AG04449 (cell line): ENCODE measurements around the gene MMP27.
"Not testable (repeated sequence)": the region's sequence is repeated elsewhere in the genome, so short reads cannot be mapped to it uniquely, and the experiment has no call there.

Source experiments
- CTCF ChIA-PET: fragments of 350-600 bp; formaldehyde crosslinking; extraction: SDS; loops from one replicate; lab custom pipeline; 2021; ENCODE audit warnings: antibody characterized with exemption; lab: Yijun Ruan, JAX
- POLR2A ChIA-PET: fragments of 400-600, 350-600 bp; formaldehyde crosslinking; extraction: SDS; loops from one replicate; lab custom pipeline; 2020; ENCODE audit warnings: antibody characterized with exemption, inconsistent platforms; lab: Yijun Ruan, JAX
- DNase-seq: peaks from one replicate; pipeline ENCODE4 v3.0.0-alpha.2; 2010; ENCODE audit warnings: low read depth, low spot score
- H3K4me3 ChIP-seq: 2 replicates; pipeline ENCODE4 v1.5.1; 2011; ENCODE audit warnings: low read depth, mild to moderate bottlenecking, control low read depth, low read length
- CTCF ChIP-seq: IDR thresholded peaks from one replicate; pipeline ENCODE4 v1.5.1; 2011; ENCODE audit warnings: mild to moderate bottlenecking, moderate library complexity, low read length, control low read depth, inconsistent platforms; ENCODE audit not compliant: insufficient read depth; ENCODE audit errors: missing control alignments

The MMP27 gene

GRCh38 chr11:102733232-102733875 is 27.8 kb upstream of the MMP27 start:
- no peak for DNase-seq
- TF ChIP-seq CTCF: peak; percentile 74
- ChIA-PET CTCF (interaction anchor here (0.7 to 5.9 kb wide), 37 partner anchors 15 to 343 kb away, joined by 3 to 74 read pairs (median 5); partner anchors contain the start of genes MMP1 and MMP10), POLR2A (no interaction called here)
- no peak overlapping the region for H3K4me3 ChIP-seq

GRCh38 chr11:102730944-102731343 is 25.4 kb upstream of the MMP27 start:
- CTCF ChIA-PET: interaction anchor here (5.9 kb wide), 1 partner anchor 211 kb away, joined by 74 read pairs; no protein-coding TSS in a partner anchor
- POLR2A ChIA-PET, H3K4me3 ChIP-seq, DNase-seq: not testable (repeated sequence)

GRCh38 chr11:102729849-102730815 is 24.6 kb upstream of the MMP27 start:
- H3K4me3 ChIP-seq: no peak overlapping the region
- ChIA-PET POLR2A (no interaction called here), CTCF (interaction anchor here (1.7 kb wide), 1 partner anchor 211 kb away, joined by 12 read pairs; no protein-coding TSS in a partner anchor)
- no peak for DNase-seq
- TF ChIP-seq CTCF: no peak

- no peak for TF ChIP-seq CTCF
- CTCF ChIA-PET: interaction anchor here (0.9 to 1.3 kb wide), 2 partner anchors 10 to 11 kb away, joined by 3 to 4 read pairs; no protein-coding TSS in a partner anchor
- peak; percentile 52 for DNase-seq
- H3K4me3 ChIP-seq: no peak overlapping the region
- POLR2A ChIA-PET: no interaction called here
Measured at GRCh38 chr11:102727890-102728289, 22.3 kb upstream of the MMP27 start.

GRCh38 chr11:102724904-102725500 is 19.4 kb upstream of the MMP27 start, which contains the start of gene MMP8:
Gene MMP8 (minus strand): TSS chr11:102724954. CDS start chr11:102724855, 99 bp downstream.
- TF ChIP-seq CTCF: no peak
- CTCF ChIA-PET: interaction anchor here (1.3 kb wide), 1 partner anchor 10 kb away, joined by 4 read pairs; no protein-coding TSS in a partner anchor
- H3K4me3 ChIP-seq: no peak within 1 kb of the TSS
- POLR2A ChIA-PET: no interaction called here
- peak; percentile 51 for DNase-seq

- POLR2A ChIA-PET: no interaction called here
- no peak for TF ChIP-seq CTCF
- no peak overlapping the region for H3K4me3 ChIP-seq
- DNase-seq: no peak
- CTCF ChIA-PET: no interaction called here
Measured at GRCh38 chr11:102722821-102723220, 17.3 kb upstream of the MMP27 start.
